ENCODE data around the gene DHRSX.
"Not testable (repeated sequence)": the region's sequence is repeated elsewhere in the genome, so short reads cannot be mapped to it uniquely, and the experiment has no call there.

DHRSX gene

GRCh38 chrX:2500803-2501558, at the start of gene DHRSX, which contains the start of gene ZBED1:
DHRSX (minus strand) TSS chrX:2500976; CDS start chrX:2500925, 51 bp downstream.
ZBED1 (minus strand) TSS chrX:2500976; CDS start chrX:2490719, 10,257 bp downstream.
- DNase-seq: no peak

GRCh38 chrX:2549876-2550275, 49.1 kb upstream of the DHRSX start:
- DNase-seq: no peak

GRCh38 chrX:2548711-2549423, 48.1 kb upstream of the DHRSX start:
- DNase-seq: no peak

- no peak for DNase-seq
Observed at GRCh38 chrX:2547736-2548135, 47.0 kb upstream of the DHRSX start.

GRCh38 chrX:2546496-2546895, 45.7 kb upstream of the DHRSX start:
- DNase-seq: no peak

GRCh38 chrX:2545144-2545543, 44.4 kb upstream of the DHRSX start:
- no peak for DNase-seq

- no peak for DNase-seq
Observed at GRCh38 chrX:2542826-2543521, 42.2 kb upstream of the DHRSX start.

- DNase-seq: no peak
Observed at GRCh38 chrX:2541603-2542002, 40.8 kb upstream of the DHRSX start.

GRCh38 chrX:2540426-2540947, 39.7 kb upstream of the DHRSX start:
- DNase-seq: no peak

GRCh38 chrX:2539586-2539985, 38.8 kb upstream of the DHRSX start:
- no peak for DNase-seq

- DNase-seq: no peak
Observed at GRCh38 chrX:2538031-2538757, 37.4 kb upstream of the DHRSX start.

- no peak for DNase-seq
Observed at GRCh38 chrX:2536974-2537373, 36.2 kb upstream of the DHRSX start.

GRCh38 chrX:2536141-2536540, 35.4 kb upstream of the DHRSX start:
- no peak for DNase-seq

- not testable (repeated sequence) for DNase-seq
Observed at GRCh38 chrX:2534261-2535021, 33.7 kb upstream of the DHRSX start.

GRCh38 chrX:2533424-2533823, 32.6 kb upstream of the DHRSX start:
- no peak for DNase-seq

- no peak for DNase-seq
Observed at GRCh38 chrX:2526390-2526789, 25.6 kb upstream of the DHRSX start.

- DNase-seq: no peak
Observed at GRCh38 chrX:2523911-2524310, 23.1 kb upstream of the DHRSX start.

GRCh38 chrX:2521927-2522386, 21.2 kb upstream of the DHRSX start:
- DNase-seq: no peak

GRCh38 chrX:2521092-2521926, 20.5 kb upstream of the DHRSX start:
- DNase-seq: no peak

GRCh38 chrX:2520539-2520938, 19.8 kb upstream of the DHRSX start:
- DNase-seq: no peak

- not testable (repeated sequence) for DNase-seq
Observed at GRCh38 chrX:2519638-2520037, 18.9 kb upstream of the DHRSX start.
